Astrocyte (in vitro differentiated cells and primary cell): Measurements from ENCODE around the gene BANK1. TPM values are rescaled to one million over a fixed set of nuclear protein-coding genes. Genes with fewer than 3 reads are reported as not detected.

Experiments used
- DNase-seq: peaks from one replicate; pipeline ENCODE4 v3.0.0-alpha.2; 2010; ENCODE audit warnings: low read depth
- FAIRE-seq: peaks from 2 replicates; lab custom pipeline; 2011; peaks lifted over from hg19 to GRCh38; lab: Jason Lieb, UNC
- H2AFZ ChIP-seq: 2 replicates; pipeline ENCODE4 v1.6.0; 2012; ENCODE audit warnings: low read depth, low read length, inconsistent platforms
- H3K27ac ChIP-seq: 2 replicates; pipeline ENCODE4 v1.5.1; 2011; ENCODE audit warnings: low read depth, low read length, inconsistent platforms
- H3K27me3 ChIP-seq: 2 replicates; pipeline ENCODE4 v1.6.0; 2011; ENCODE audit warnings: low read length, inconsistent platforms; ENCODE audit not compliant: insufficient read depth
- H3K36me3 ChIP-seq: 2 replicates; pipeline ENCODE4 v1.5.1; 2011; ENCODE audit warnings: low read length, inconsistent platforms; ENCODE audit not compliant: insufficient read depth
- H3K4me1 ChIP-seq: 2 replicates; pipeline ENCODE4 v1.5.1; 2011; ENCODE audit warnings: low read length, inconsistent platforms; ENCODE audit not compliant: insufficient read depth
- H3K4me2 ChIP-seq: 2 replicates; pipeline ENCODE4 v1.6.0; 2012; ENCODE audit warnings: low read length, inconsistent platforms
- H3K4me3 ChIP-seq: 2 replicates; pipeline ENCODE4 v1.5.1; 2011; ENCODE audit warnings: low read depth, mild to moderate bottlenecking, low read length, inconsistent platforms; ENCODE audit not compliant: insufficient read depth
- H3K79me2 ChIP-seq: 2 replicates; pipeline ENCODE4 v1.6.0; 2012; ENCODE audit warnings: mild to moderate bottlenecking, low read length, inconsistent platforms; ENCODE audit not compliant: insufficient read depth
- H3K9ac ChIP-seq: 2 replicates; pipeline ENCODE4 v1.6.0; 2012; ENCODE audit warnings: mild to moderate bottlenecking, low read length, inconsistent platforms
- H3K9me3 ChIP-seq: 2 replicates; pipeline ENCODE4 v1.5.1; 2012; ENCODE audit warnings: low read depth, mild to moderate bottlenecking, low read length, inconsistent platforms; ENCODE audit not compliant: insufficient read depth
- H4K20me1 ChIP-seq: 2 replicates; pipeline ENCODE4 v1.6.0; 2012; ENCODE audit warnings: low read length, inconsistent platforms; ENCODE audit not compliant: insufficient read depth
- H3K27ac Mint-ChIP-seq: one replicate; pipeline ENCODE4 v1.8.0; 2021; ENCODE audit warnings: mild to moderate bottlenecking, mixed read lengths; ENCODE audit not compliant: unreplicated experiment
- H3K27me3 Mint-ChIP-seq: one replicate; pipeline ENCODE4 v1.8.0; 2021; ENCODE audit warnings: low read depth, mixed read lengths; ENCODE audit not compliant: unreplicated experiment
- H3K36me3 Mint-ChIP-seq: one replicate; pipeline ENCODE4 v1.8.0; 2021; ENCODE audit warnings: low read depth, mixed read lengths; ENCODE audit not compliant: unreplicated experiment
- H3K4me1 Mint-ChIP-seq: one replicate; pipeline ENCODE4 v1.8.0; 2021; ENCODE audit warnings: low read depth, mixed read lengths; ENCODE audit not compliant: unreplicated experiment
- H3K4me3 Mint-ChIP-seq: one replicate; pipeline ENCODE4 v1.8.0; 2021; ENCODE audit warnings: mild to moderate bottlenecking, moderate library complexity, mixed read lengths; ENCODE audit not compliant: unreplicated experiment
- H3K9me3 Mint-ChIP-seq: one replicate; pipeline ENCODE4 v1.8.0; 2021; ENCODE audit warnings: mild to moderate bottlenecking, mixed read lengths; ENCODE audit not compliant: unreplicated experiment
- CTCF ChIP-seq: IDR thresholded peaks from 2 replicates; pipeline ENCODE4 v1.5.1; 2011; ENCODE audit warnings: low read depth, mild to moderate bottlenecking, inconsistent platforms, low read length, moderate library complexity; ENCODE audit not compliant: insufficient read depth
- EZH2 ChIP-seq: IDR thresholded peaks from 2 replicates; pipeline ENCODE4 v1.6.1; 2012; ENCODE audit warnings: mild to moderate bottlenecking, low read length, inconsistent platforms; ENCODE audit not compliant: insufficient read depth
- total RNA-seq: library from RNA; stranded (reverse); gene quantifications from 2 replicates; pipeline ENCODE4 v1.2.1, GENCODE V29; 2021

The BANK1 gene
- total RNA-seq, 1 donor from 2014 or later, result 1.3 TPM

- Histone ChIP-seq H2AFZ (no peak overlapping the region), H3K4me1 (no peaks in the 10 kb centered on the region), H3K4me3 (no peak overlapping the region), H4K20me1 (no peaks in the 10 kb centered on the region), H3K27me3 (no peaks in the 10 kb centered on the region), H3K4me2 (no peak overlapping the region), H3K9ac (no peak overlapping the region), H3K27ac (no peak overlapping the region), H3K79me2 (no peaks in the 10 kb centered on the region), H3K36me3 (no peaks in the 10 kb centered on the region), H3K9me3 (no peaks in the 10 kb centered on the region)
- FAIRE-seq (peak; percentile 62), DNase-seq (no peak)
- Mint-ChIP-seq H3K9me3 (no peaks in the 10 kb centered on the region), H3K36me3 (no peaks in the 10 kb centered on the region), H3K4me3 (no peak overlapping the region), H3K4me1 (peaks cover 16% of the 10 kb centered on the region), H3K27ac (no peak overlapping the region), H3K27me3 (no peaks in the 10 kb centered on the region)
- TF ChIP-seq EZH2 (no peak), CTCF (no peak)
Measured at GRCh38 chr4:101970547-101971155, 180.1 kb downstream of the BANK1 start.

GRCh38 chr4:101972791-101973190 lies 182.3 kb downstream of the BANK1 start:
- DNase-seq (no peak), FAIRE-seq (no peak)
- Histone ChIP-seq H2AFZ (no peak overlapping the region), H3K27ac (no peak overlapping the region), H3K36me3 (no peaks in the 10 kb centered on the region), H3K79me2 (no peaks in the 10 kb centered on the region), H4K20me1 (no peaks in the 10 kb centered on the region), H3K27me3 (no peaks in the 10 kb centered on the region), H3K9ac (no peak overlapping the region), H3K4me3 (no peak overlapping the region), H3K4me2 (no peak overlapping the region), H3K9me3 (no peaks in the 10 kb centered on the region), H3K4me1 (peaks cover 12% of the 10 kb centered on the region)
- Mint-ChIP-seq H3K36me3 (no peaks in the 10 kb centered on the region), H3K9me3 (no peaks in the 10 kb centered on the region), H3K27me3 (no peaks in the 10 kb centered on the region), H3K4me3 (no peak overlapping the region), H3K27ac (no peak overlapping the region), H3K4me1 (peaks cover 29% of the 10 kb centered on the region)
- TF ChIP-seq CTCF (no peak), EZH2 (no peak)

- Mint-ChIP-seq H3K36me3 (no peaks in the 10 kb centered on the region), H3K4me3 (no peak overlapping the region), H3K4me1 (peaks cover 26% of the 10 kb centered on the region), H3K27ac (no peak overlapping the region), H3K27me3 (no peaks in the 10 kb centered on the region), H3K9me3 (no peaks in the 10 kb centered on the region)
- Histone ChIP-seq H4K20me1 (no peaks in the 10 kb centered on the region), H3K9ac (no peak overlapping the region), H3K4me3 (no peak overlapping the region), H3K4me1 (peaks cover 12% of the 10 kb centered on the region), H3K4me2 (no peak overlapping the region), H3K9me3 (no peaks in the 10 kb centered on the region), H3K27me3 (no peaks in the 10 kb centered on the region), H2AFZ (no peak overlapping the region), H3K36me3 (no peaks in the 10 kb centered on the region), H3K27ac (no peak overlapping the region), H3K79me2 (no peaks in the 10 kb centered on the region)
- TF ChIP-seq EZH2 (no peak), CTCF (no peak)
- FAIRE-seq (no peak), DNase-seq (no peak)
Measured at GRCh38 chr4:101973361-101973760, 182.8 kb downstream of the BANK1 start.
